Measurements from ENCODE around the gene ZDBF2. TPM values are rescaled to one million over a fixed set of nuclear protein-coding genes. Genes with fewer than 3 reads are reported as not detected.
"Not testable (repeated sequence)": the region's sequence is repeated elsewhere in the genome, so short reads cannot be mapped to it uniquely, and the experiment has no call there.

ZDBF2 gene
- total RNA-seq, 2 experiments from 2014 or later: 3.9 to 4.8 TPM

GRCh38 chr2:206299608-206300007, 25.1 kb downstream of the ZDBF2 start:
- DNase-seq; H3K4me3 Mint-ChIP-seq; CTCF ChIA-PET; H3K27ac Mint-ChIP-seq; H3K4me1 Mint-ChIP-seq (ENCODE audit: low read depth); H3K27me3 Mint-ChIP-seq (ENCODE audit: low read depth); H3K9me3 Mint-ChIP-seq: not testable (repeated sequence)
- intact Hi-C loops (cut with micrococcal nuclease): loop anchor here (10.0 kb wide), 1 partner anchor 845 kb away; no protein-coding TSS in a partner anchor
- peaks cover 11% of the 10 kb centered on the region for H3K36me3 Mint-ChIP-seq (ENCODE audit: low read depth)

- no peak overlapping the region for H3K4me3 Mint-ChIP-seq
- peaks cover 8% of the 10 kb centered on the region for H3K27me3 Mint-ChIP-seq (ENCODE audit: low read depth)
- DNase-seq: no peak
- peaks cover 6% of the 10 kb centered on the region for H3K9me3 Mint-ChIP-seq
- peaks cover 8% of the 10 kb centered on the region for H3K36me3 Mint-ChIP-seq (ENCODE audit: low read depth)
- CTCF ChIA-PET: no interaction called here
- no peaks in the 10 kb centered on the region for H3K4me1 Mint-ChIP-seq (ENCODE audit: low read depth)
- intact Hi-C loops (cut with micrococcal nuclease): no loop called here
- H3K27ac Mint-ChIP-seq: no peak overlapping the region
These were observed 31.2 kb downstream of the ZDBF2 start for GRCh38 chr2:206305523-206306245.

- CTCF ChIA-PET: no interaction called here
- no peak for DNase-seq
- Mint-ChIP-seq H3K36me3 (ENCODE audit: low read depth) (peaks cover 1% of the 10 kb centered on the region), H3K27ac (no peak overlapping the region), H3K4me3 (no peak overlapping the region), H3K4me1 (ENCODE audit: low read depth) (no peaks in the 10 kb centered on the region), H3K9me3 (peaks cover 6% of the 10 kb centered on the region), H3K27me3 (ENCODE audit: low read depth) (peaks cover 5% of the 10 kb centered on the region)
- intact Hi-C loops (cut with micrococcal nuclease): no loop called here
These were observed 36.6 kb downstream of the ZDBF2 start for GRCh38 chr2:206311026-206311425.

DNA sequence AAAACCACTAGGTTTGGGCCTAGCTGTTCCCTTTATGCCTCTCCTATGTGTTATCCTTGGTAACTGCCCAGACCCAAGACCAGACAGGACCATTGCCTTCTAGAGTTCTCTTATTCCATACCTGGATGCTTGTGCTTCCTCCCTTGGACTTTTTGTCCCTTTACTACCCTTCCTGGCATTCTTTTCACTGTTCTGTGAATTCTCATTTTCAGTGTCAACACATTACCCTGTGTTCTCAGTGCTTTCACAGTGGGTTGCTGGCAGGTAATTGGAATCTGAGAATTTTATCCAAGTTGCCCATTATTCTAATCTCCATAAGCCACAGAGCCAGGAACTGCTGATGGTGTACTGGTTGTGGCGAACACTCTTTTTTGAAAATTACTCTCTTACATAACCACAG, 41.7 kb downstream of the ZDBF2 start:
- no peak overlapping the region for H3K4me3 Mint-ChIP-seq
- DNase-seq: no peak
- peaks cover 6% of the 10 kb centered on the region for H3K9me3 Mint-ChIP-seq
- H3K36me3 Mint-ChIP-seq (ENCODE audit: low read depth): no peaks in the 10 kb centered on the region
- CTCF ChIA-PET: no interaction called here
- no peaks in the 10 kb centered on the region for H3K27me3 Mint-ChIP-seq (ENCODE audit: low read depth)
- intact Hi-C loops (cut with micrococcal nuclease): no loop called here
- H3K4me1 Mint-ChIP-seq (ENCODE audit: low read depth): no peaks in the 10 kb centered on the region
- no peak overlapping the region for H3K27ac Mint-ChIP-seq

- no peaks in the 10 kb centered on the region for H3K36me3 Mint-ChIP-seq (ENCODE audit: low read depth)
- H3K27ac Mint-ChIP-seq: no peak overlapping the region
- H3K27me3 Mint-ChIP-seq (ENCODE audit: low read depth): no peaks in the 10 kb centered on the region
- DNase-seq: no peak
- peaks cover 10% of the 10 kb centered on the region for H3K9me3 Mint-ChIP-seq
- H3K4me3 Mint-ChIP-seq: no peak overlapping the region
- CTCF ChIA-PET: no interaction called here
- H3K4me1 Mint-ChIP-seq (ENCODE audit: low read depth): no peaks in the 10 kb centered on the region
- intact Hi-C loops (cut with micrococcal nuclease): no loop called here
These were observed 48.6 kb downstream of the ZDBF2 start for GRCh38 chr2:206323033-206323432.

DNA sequence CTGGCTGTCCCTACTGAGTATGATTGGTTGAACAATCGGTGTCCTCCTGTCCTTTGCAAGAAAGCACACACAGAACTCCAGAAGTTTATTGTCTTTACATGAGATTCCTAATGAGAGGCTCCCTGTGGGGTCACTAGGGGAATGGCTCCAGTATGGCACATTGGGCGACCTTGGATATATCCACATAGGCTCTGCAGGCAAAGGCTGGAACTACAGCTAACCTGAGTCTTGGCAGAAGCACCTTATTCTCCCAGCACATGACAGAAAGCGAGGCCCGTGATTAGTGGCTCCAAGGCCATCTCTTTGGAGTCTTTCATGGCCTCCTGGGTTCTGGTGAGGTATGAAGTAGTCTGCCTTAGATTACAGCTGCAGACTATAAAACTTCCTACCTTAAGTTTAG, 49.0 kb downstream of the ZDBF2 start:
- H3K27ac Mint-ChIP-seq: no peak overlapping the region
- H3K36me3 Mint-ChIP-seq (ENCODE audit: low read depth): no peaks in the 10 kb centered on the region
- H3K4me1 Mint-ChIP-seq (ENCODE audit: low read depth): no peaks in the 10 kb centered on the region
- no peak overlapping the region for H3K4me3 Mint-ChIP-seq
- intact Hi-C loops (cut with micrococcal nuclease): no loop called here
- no peaks in the 10 kb centered on the region for H3K27me3 Mint-ChIP-seq (ENCODE audit: low read depth)
- CTCF ChIA-PET: no interaction called here
- DNase-seq: no peak
- H3K9me3 Mint-ChIP-seq: peaks cover 10% of the 10 kb centered on the region

DNA sequence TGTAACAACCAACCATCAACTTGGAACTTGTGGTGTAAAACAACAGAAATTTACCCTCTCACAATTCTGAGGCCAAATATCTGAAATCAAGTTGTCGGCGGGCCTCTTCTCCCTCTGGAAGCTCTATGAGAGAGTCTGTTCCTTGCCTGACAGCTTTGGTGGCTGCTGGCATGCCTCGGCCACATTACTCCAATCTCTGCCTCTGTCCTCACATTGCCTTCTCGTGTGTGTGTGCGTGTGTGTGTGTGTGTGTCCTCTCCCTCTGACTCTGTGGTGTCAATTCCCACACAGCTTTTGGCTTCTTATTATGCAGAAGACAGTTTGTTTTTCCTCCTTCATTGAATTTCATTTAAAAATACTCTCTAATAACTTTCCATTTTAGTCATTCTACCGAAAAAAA, 50.4 kb downstream of the ZDBF2 start:
- intact Hi-C loops (cut with micrococcal nuclease): no loop called here
- DNase-seq: no peak
- Mint-ChIP-seq H3K27ac (no peak overlapping the region), H3K4me3 (no peak overlapping the region), H3K9me3 (peaks cover 4% of the 10 kb centered on the region), H3K36me3 (ENCODE audit: low read depth) (no peaks in the 10 kb centered on the region), H3K27me3 (ENCODE audit: low read depth) (peaks cover 2% of the 10 kb centered on the region), H3K4me1 (ENCODE audit: low read depth) (no peaks in the 10 kb centered on the region)
- CTCF ChIA-PET: no interaction called here

GRCh38 chr2:206328974-206329373, 54.5 kb downstream of the ZDBF2 start:
- CTCF ChIA-PET: no interaction called here
- peaks cover 4% of the 10 kb centered on the region for H3K27me3 Mint-ChIP-seq (ENCODE audit: low read depth)
- DNase-seq: no peak
- no peak overlapping the region for H3K4me3 Mint-ChIP-seq
- no peaks in the 10 kb centered on the region for H3K4me1 Mint-ChIP-seq (ENCODE audit: low read depth)
- no peak overlapping the region for H3K27ac Mint-ChIP-seq
- H3K9me3 Mint-ChIP-seq: no peaks in the 10 kb centered on the region
- intact Hi-C loops (cut with micrococcal nuclease): no loop called here
- H3K36me3 Mint-ChIP-seq (ENCODE audit: low read depth): no peaks in the 10 kb centered on the region

DNA sequence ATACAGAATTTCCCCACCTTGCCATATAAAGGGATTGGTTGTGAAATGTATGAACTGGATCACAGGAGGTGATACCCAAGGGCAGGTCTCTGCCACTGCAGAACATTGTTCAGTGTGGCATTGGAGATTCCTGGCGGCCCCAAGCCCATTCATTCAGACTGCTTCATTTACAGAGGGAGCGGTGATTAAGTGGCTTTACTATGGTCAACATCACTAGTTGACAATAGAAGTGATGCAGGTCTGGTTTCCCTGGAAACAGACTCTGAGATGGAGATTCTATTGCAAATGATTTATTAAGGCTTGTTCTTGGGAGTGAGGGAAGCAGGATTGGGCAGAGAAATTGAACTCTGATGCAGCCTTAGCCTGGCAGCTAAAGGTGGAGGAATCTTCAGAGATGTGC, 62.4 kb downstream of the ZDBF2 start:
- no peaks in the 10 kb centered on the region for H3K9me3 Mint-ChIP-seq
- H3K27ac Mint-ChIP-seq: no peak overlapping the region
- intact Hi-C loops (cut with micrococcal nuclease): no loop called here
- no peaks in the 10 kb centered on the region for H3K4me1 Mint-ChIP-seq (ENCODE audit: low read depth)
- CTCF ChIA-PET: no interaction called here
- H3K27me3 Mint-ChIP-seq (ENCODE audit: low read depth): peaks cover 9% of the 10 kb centered on the region
- H3K4me3 Mint-ChIP-seq: no peak overlapping the region
- DNase-seq: no peak
- H3K36me3 Mint-ChIP-seq (ENCODE audit: low read depth): no peaks in the 10 kb centered on the region

- intact Hi-C loops (cut with micrococcal nuclease): no loop called here
- CTCF ChIA-PET: no interaction called here
These were observed 63.5 kb downstream of the ZDBF2 start for GRCh38 chr2:206337956-206338355.

GRCh38 chr2:206341396-206341795, 66.9 kb downstream of the ZDBF2 start:
- Mint-ChIP-seq H3K27ac (no peak overlapping the region), H3K4me1 (ENCODE audit: low read depth) (no peaks in the 10 kb centered on the region), H3K4me3 (no peak overlapping the region), H3K27me3 (ENCODE audit: low read depth) (peaks cover 9% of the 10 kb centered on the region), H3K9me3 (peaks cover 2% of the 10 kb centered on the region), H3K36me3 (ENCODE audit: low read depth) (no peaks in the 10 kb centered on the region)
- DNase-seq: no peak
- intact Hi-C loops (cut with micrococcal nuclease): no loop called here
- CTCF ChIA-PET: no interaction called here

More at GRCh38 chr2:206337956-206338355, 63.5 kb downstream of the ZDBF2 start:
- Mint-ChIP-seq H3K27ac (no peak overlapping the region), H3K9me3 (no peaks in the 10 kb centered on the region), H3K4me1 (ENCODE audit: low read depth) (no peaks in the 10 kb centered on the region), H3K36me3 (ENCODE audit: low read depth) (no peaks in the 10 kb centered on the region), H3K4me3 (no peak overlapping the region), H3K27me3 (ENCODE audit: low read depth) (peaks cover 8% of the 10 kb centered on the region)
- DNase-seq: no peak

DNA sequence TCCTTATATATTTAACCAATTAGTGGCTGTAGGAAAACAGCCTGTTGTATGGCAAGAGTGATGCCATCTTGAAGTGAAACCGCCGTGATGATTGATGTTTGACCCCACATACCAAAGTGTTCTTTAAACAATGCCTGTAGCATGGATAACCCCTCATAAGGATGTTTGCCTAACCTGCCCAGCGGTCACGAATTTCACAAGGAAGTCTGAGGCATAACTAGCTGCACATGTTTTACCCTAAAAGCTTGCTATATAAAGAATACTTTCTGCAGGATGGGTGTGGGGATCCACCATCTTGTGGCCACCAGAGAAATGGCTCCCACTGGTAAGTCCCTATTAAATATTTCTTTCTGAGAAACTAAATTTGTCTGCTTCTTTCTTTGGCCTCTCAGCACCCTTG, 68.7 kb downstream of the ZDBF2 start:
- Mint-ChIP-seq H3K27me3 (ENCODE audit: low read depth) (peaks cover 8% of the 10 kb centered on the region), H3K4me1 (ENCODE audit: low read depth) (no peaks in the 10 kb centered on the region), H3K4me3 (no peak overlapping the region), H3K9me3 (peaks cover 2% of the 10 kb centered on the region), H3K36me3 (ENCODE audit: low read depth) (no peaks in the 10 kb centered on the region), H3K27ac (no peak overlapping the region)
- intact Hi-C loops (cut with micrococcal nuclease): no loop called here
- DNase-seq: no peak
- CTCF ChIA-PET: interaction anchor here (0.7 kb wide), 1 partner anchor 771 kb away, joined by 4 read pairs; no protein-coding TSS in a partner anchor

- Mint-ChIP-seq H3K4me3 (no peak overlapping the region), H3K4me1 (ENCODE audit: low read depth) (no peaks in the 10 kb centered on the region), H3K9me3 (peaks cover 4% of the 10 kb centered on the region), H3K27ac (no peak overlapping the region), H3K27me3 (ENCODE audit: low read depth) (peaks cover 8% of the 10 kb centered on the region), H3K36me3 (ENCODE audit: low read depth) (no peaks in the 10 kb centered on the region)
- DNase-seq: no peak
- intact Hi-C loops (cut with micrococcal nuclease): no loop called here
- CTCF ChIA-PET: interaction anchor here (0.6 kb wide), 1 partner anchor 1708 kb away, joined by 4 read pairs; no protein-coding TSS in a partner anchor
These were observed 69.4 kb downstream of the ZDBF2 start for GRCh38 chr2:206343816-206344215.

All from activated naive CD4-positive, alpha-beta T cell treated with anti-CD3 and anti-CD28 coated beads for 36 hours (primary cell).